ENCODE measurements around the gene SLIT3. TPM values are rescaled to one million over a fixed set of nuclear protein-coding genes. Genes with fewer than 3 reads are reported as not detected.

SLIT3 gene
- total and polyA plus RNA-seq, 9 of the 15 experiments (the other 6 are each of a cell fraction or from before 2014, with no cell fraction given), result 0.01 to 0.04 TPM; not detected in 7

DNA sequence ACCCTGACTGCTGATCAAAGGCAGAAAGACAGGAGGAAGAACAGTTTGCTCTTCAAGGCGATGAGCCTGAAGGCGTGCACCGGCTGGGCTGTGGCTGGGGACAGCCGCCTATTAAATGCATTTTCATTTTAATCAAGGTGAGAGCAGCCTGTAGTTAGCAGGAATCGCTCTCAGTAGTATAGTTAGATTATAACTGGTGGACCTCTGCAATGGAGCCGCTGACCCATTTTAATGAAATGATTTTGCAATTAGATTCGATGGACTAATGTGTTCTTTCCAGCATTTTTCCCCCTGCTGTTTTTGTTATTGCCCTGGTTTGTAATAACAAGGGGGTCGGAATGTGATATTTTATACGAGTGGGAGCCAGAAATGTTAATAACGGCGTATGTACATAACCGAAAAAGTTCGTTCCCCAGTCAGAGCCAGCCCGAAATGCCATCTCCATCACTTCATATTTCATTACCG lies 535.8 kb downstream of the SLIT3 start:
- Histone ChIP-seq H3K4me3 (no peak overlapping the region), H3K9me1 (ENCODE audit: control insufficient read depth, insufficient read depth, low read length) (no peaks in the 10 kb centered on the region), H3K27ac (ENCODE audit: extremely low read depth, low read depth, low read length) (no peak overlapping the region), H3K36me3 (ENCODE audit: control insufficient read depth, insufficient read depth, low read length) (no peaks in the 10 kb centered on the region), H3K9me3 (replicated peaks; ENCODE audit: control insufficient read depth, insufficient read depth, low read depth, low read length) (no peaks in the 10 kb centered on the region), H2AFZ (ENCODE audit: low read depth, low read length) (no peak overlapping the region), H3K4me1 (replicated peaks in 1 of 2; ENCODE audit: control insufficient read depth in 2 of 2, insufficient read depth in 2 of 2, low read length in 2 of 2) (no peaks in the 10 kb centered on the region; a peak in 1 of 5 replicates), H3K79me2 (ENCODE audit: control insufficient read depth, insufficient read depth, low read length) (no peaks in the 10 kb centered on the region), H3K9ac (ENCODE audit: insufficient read depth in 1 of 2, low read depth in 2 of 2, low read length in 2 of 2) (no peak overlapping the region), H4K20me1 (replicated peaks; ENCODE audit: control insufficient read depth, insufficient read depth, low read length) (no peaks in the 10 kb centered on the region), H3K4me2 (ENCODE audit: insufficient read depth, low read length) (no peak overlapping the region), H3K27me3 (ENCODE audit: control insufficient read depth in 2 of 2, insufficient read depth in 2 of 2, low read length in 2 of 2) (peaks cover 8 to 41% of the 10 kb centered on the region in 2 experiments)
- ATAC-seq (no peak), FAIRE-seq (no peak), DNase-seq (ENCODE audit: extremely low read depth in 1 of 4, low spot score in 3 of 4) (no peak)
- no peak for TF ChIP-seq ZNF445 (CRISPR knock-in tag; IDR thresholded peaks at IDR 0.05; ENCODE audit: low read depth)
- no peak for TF ChIP-seq CBFA2T2 (conservative IDR thresholded peaks at IDR 0.05)
- 2% methylated on average over 15 of the region's 15 CpGs for WGBS (ENCODE audit: insufficient coverage, low coverage, missing lambda C conversion rate)
- CTCF ChIA-PET (ENCODE audit: low intra/inter-chr PET ratio), result no interaction called here
- in situ Hi-C loops (cut with MboI), result no loop called here
- intact Hi-C loops (cut with micrococcal nuclease), result no loop called here
- no TSS peak for BruUV-seq (replicated peaks)
- POLR2A ChIA-PET, result interaction anchor here (0.7 kb wide), 1 partner anchor 397 kb away, joined by 3 read pairs; no protein-coding TSS in a partner anchor

DNA sequence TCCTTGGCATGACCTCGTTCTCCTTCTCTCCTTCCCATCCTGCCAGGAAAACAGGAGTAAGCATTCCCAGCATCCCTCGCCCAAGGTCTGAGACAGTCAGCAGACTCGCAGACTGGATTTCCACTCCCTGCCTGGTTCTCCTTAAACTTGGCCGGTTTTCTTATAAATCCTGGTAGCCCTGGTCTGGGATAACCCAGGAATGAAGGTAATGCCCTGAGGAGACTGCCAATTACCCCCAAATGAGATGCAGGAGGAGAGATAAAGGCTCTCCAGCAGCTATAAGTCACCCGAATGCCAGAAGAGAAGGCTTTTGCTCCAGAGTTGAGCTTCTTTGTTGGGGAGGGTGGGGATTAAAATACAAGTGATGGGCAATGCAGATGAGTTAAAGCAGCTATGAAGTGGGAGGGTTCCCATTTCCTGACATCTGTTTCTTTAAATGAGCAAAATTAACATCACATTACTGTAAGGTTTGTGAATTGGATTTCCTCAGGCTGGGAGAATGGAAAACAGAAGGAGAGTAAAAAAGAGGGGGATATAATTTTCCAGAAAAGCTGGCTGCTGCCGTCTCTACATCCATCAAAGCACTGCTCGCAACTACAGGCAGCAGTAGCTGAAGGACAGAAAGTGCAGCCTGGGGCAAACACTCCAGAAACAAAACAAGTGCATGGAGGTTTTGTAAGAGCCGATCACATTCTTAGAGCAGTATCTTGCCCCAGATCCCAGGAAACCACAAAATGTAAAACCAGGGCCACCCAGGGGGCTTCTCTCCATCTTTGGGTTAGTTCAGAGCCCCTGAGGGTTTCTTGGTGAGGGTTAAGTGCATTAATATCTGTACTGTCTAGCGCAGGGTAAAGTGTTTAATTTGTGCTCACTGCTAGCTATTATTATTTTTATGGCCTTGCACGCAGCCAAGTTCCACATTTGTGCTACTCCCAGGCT lies 544.2 kb downstream of the SLIT3 start:
- no peak for ATAC-seq
- in situ Hi-C loops (cut with MboI), result no loop called here

More for the DNA sequence above, 544.2 kb downstream of the SLIT3 start:
- Histone ChIP-seq H3K27me3 (ENCODE audit: control insufficient read depth in 2 of 2, insufficient read depth in 2 of 2, low read length in 2 of 2) (peaks cover 11 to 39% of the 10 kb centered on the region in 2 experiments; a peak in 4 of 5 replicates), H3K4me1 (replicated peaks in 1 of 2; ENCODE audit: control insufficient read depth in 2 of 2, insufficient read depth in 2 of 2, low read length in 2 of 2) (no peaks in the 10 kb centered on the region), H3K4me2 (ENCODE audit: insufficient read depth, low read length) (no peak overlapping the region), H4K20me1 (replicated peaks; ENCODE audit: control insufficient read depth, insufficient read depth, low read length) (no peaks in the 10 kb centered on the region), H3K9me3 (replicated peaks; ENCODE audit: control insufficient read depth, insufficient read depth, low read depth, low read length) (no peaks in the 10 kb centered on the region), H3K9me1 (ENCODE audit: control insufficient read depth, insufficient read depth, low read length) (no peaks in the 10 kb centered on the region), H3K36me3 (ENCODE audit: control insufficient read depth, insufficient read depth, low read length) (no peaks in the 10 kb centered on the region), H3K4me3 (no peak overlapping the region), H3K9ac (ENCODE audit: insufficient read depth in 1 of 2, low read depth in 2 of 2, low read length in 2 of 2) (no peak overlapping the region), H3K27ac (ENCODE audit: extremely low read depth, low read depth, low read length) (no peak overlapping the region), H3K79me2 (ENCODE audit: control insufficient read depth, insufficient read depth, low read length) (no peaks in the 10 kb centered on the region), H2AFZ (ENCODE audit: low read depth, low read length) (no peak overlapping the region)
- BruUV-seq (replicated peaks), result no TSS peak
- DNase-seq (ENCODE audit: extremely low read depth in 1 of 4, low spot score in 3 of 4) (no peak), FAIRE-seq (no peak)
- POLR2A ChIA-PET, result interaction anchor here (0.6 kb wide), 1 partner anchor 86 kb away, joined by 4 read pairs; no protein-coding TSS in a partner anchor
- TF ChIP-seq RBM15 (IDR thresholded peaks at IDR 0.05; ENCODE audit: insufficient read depth, low read length), result no peak
- no peak for TF ChIP-seq SP2 (IDR thresholded peaks at IDR 0.05; ENCODE audit: extremely low read depth, low read depth, low read length, poor library complexity, severe bottlenecking)
- intact Hi-C loops (cut with micrococcal nuclease), result no loop called here
- WGBS (ENCODE audit: insufficient coverage, low coverage, missing lambda C conversion rate), result 3% methylated on average over 9 of the region's 10 CpGs
- CTCF ChIA-PET (ENCODE audit: low intra/inter-chr PET ratio), result no interaction called here
